Thymus (tissue), 11 donors: ENCODE measurements around the gene PGM3. TPM values are rescaled to one million over a fixed set of nuclear protein-coding genes. Genes with fewer than 3 reads are reported as not detected.

ENCODE experiments used
- DNase-seq, 9 donors: peaks; one replicate each; pipeline ENCODE4 v3.0.0-alpha.2; 2013; ENCODE audit warnings: low spot score in 9 of 9, low read depth in 6 of 9, missing footprints in 1 of 9
- H3K27ac ChIP-seq, 2 donors: one replicate each; pipeline ENCODE4 v1.5.1; 2013; ENCODE audit warnings: control low read depth in 1 of 2, low read depth in 1 of 2, low read length in 1 of 2, mild to moderate bottlenecking in 1 of 2, moderate library complexity in 1 of 2
- H3K27me3 ChIP-seq, 2 donors: one replicate each; pipeline ENCODE4 v1.5.1; 2013; ENCODE audit warnings: low read length in 1 of 2; ENCODE audit not compliant: control insufficient read depth in 2 of 2, insufficient read depth in 1 of 2
- H3K36me3 ChIP-seq, 2 donors: one replicate each; pipeline ENCODE4 v1.5.1; 2013; ENCODE audit warnings: low read length in 1 of 2, mild to moderate bottlenecking in 1 of 2, moderate library complexity in 1 of 2; ENCODE audit not compliant: control insufficient read depth in 2 of 2, insufficient read depth in 2 of 2
- H3K4me1 ChIP-seq, 2 donors: one replicate each; pipeline ENCODE4 v1.5.1; 2013; ENCODE audit warnings: low read length in 2 of 2; ENCODE audit not compliant: control insufficient read depth in 2 of 2, insufficient read depth in 2 of 2
- H3K4me3 ChIP-seq, 2 donors: one replicate each; pipeline ENCODE4 v1.5.1; 2013; ENCODE audit warnings: low read length in 2 of 2, control low read depth in 1 of 2, mild to moderate bottlenecking in 1 of 2
- H3K9me3 ChIP-seq, 2 donors: one replicate each; pipeline ENCODE4 v1.5.1; 2013; ENCODE audit warnings: low read length in 1 of 2, mild to moderate bottlenecking in 1 of 2; ENCODE audit not compliant: control insufficient read depth in 2 of 2, insufficient read depth in 1 of 2
- WGBS: extraction: QIAGEN DNeasy Blood & Tissue Kit; methylation state at CpG from one replicate; pipeline ENCODE4 v1.1.7; 2013; 5-methylcytosine and 5-hydroxymethylcytosine counted together
- polyA plus RNA-seq: library from polyadenylated mRNA; stranded (reverse); fragments of 200-250 nt; gene quantifications from one replicate; pipeline ENCODE4 v1.2.3, GENCODE V29; 2013
- total RNA-seq: library from RNA; stranded (reverse); fragments of 120-200 nt; gene quantifications from one replicate; pipeline ENCODE4 v1.2.4, GENCODE V29; 2013
- donor health status: healthy.

The PGM3 gene
- total and polyA plus RNA-seq, 2 donors, result 10.5 to 13.6 TPM

- no peaks in the 10 kb centered on the region for H3K4me1 ChIP-seq
- no peak overlapping the region for H3K27ac ChIP-seq
- peaks cover 18 to 51% of the 10 kb centered on the region in 2 donors for H3K36me3 ChIP-seq
- 98% methylated on average over 3 of the region's 3 CpGs for WGBS
- no peak for DNase-seq
- H3K27me3 ChIP-seq, result no peaks in the 10 kb centered on the region
- H3K4me3 ChIP-seq, result no peak overlapping the region
- H3K9me3 ChIP-seq, result no peaks in the 10 kb centered on the region
Measured at GRCh38 chr6:83132121-83132520, 60.9 kb downstream of the PGM3 start.

- WGBS, result 98% methylated on average over 2 of the region's 2 CpGs
- H3K4me3 ChIP-seq, result no peak overlapping the region
- no peaks in the 10 kb centered on the region for H3K4me1 ChIP-seq
- H3K27me3 ChIP-seq, result no peaks in the 10 kb centered on the region
- H3K27ac ChIP-seq, result no peak overlapping the region
- H3K36me3 ChIP-seq, result peaks cover 22 to 68% of the 10 kb centered on the region in 2 donors
- DNase-seq, result no peak
- no peaks in the 10 kb centered on the region for H3K9me3 ChIP-seq
Measured at GRCh38 chr6:83127976-83128375, 65.1 kb downstream of the PGM3 start.

- WGBS, result 98% methylated on average over 5 of the region's 5 CpGs
- no peaks in the 10 kb centered on the region for H3K27me3 ChIP-seq
- no peak overlapping the region for H3K27ac ChIP-seq
- H3K4me1 ChIP-seq, result no peaks in the 10 kb centered on the region
- DNase-seq, result no peak
- no peaks in the 10 kb centered on the region for H3K9me3 ChIP-seq
- no peak overlapping the region for H3K4me3 ChIP-seq
- peaks cover 22 to 68% of the 10 kb centered on the region in 2 donors for H3K36me3 ChIP-seq
Measured at GRCh38 chr6:83127258-83127657, 65.8 kb downstream of the PGM3 start.

GRCh38 chr6:83126807-83127206 is 66.3 kb downstream of the PGM3 start:
- 97% methylated on average over 5 of the region's 5 CpGs for WGBS
- DNase-seq, result no peak
- H3K9me3 ChIP-seq, result no peaks in the 10 kb centered on the region
- H3K27me3 ChIP-seq, result no peaks in the 10 kb centered on the region
- H3K4me3 ChIP-seq, result no peak overlapping the region
- H3K27ac ChIP-seq, result no peak overlapping the region
- no peaks in the 10 kb centered on the region for H3K4me1 ChIP-seq
- peaks cover 19 to 65% of the 10 kb centered on the region in 2 donors for H3K36me3 ChIP-seq

- 100% methylated on average over 2 of the region's 2 CpGs for WGBS
- H3K4me3 ChIP-seq, result no peak overlapping the region
- peaks cover 17 to 60% of the 10 kb centered on the region in 2 donors for H3K36me3 ChIP-seq
- no peak for DNase-seq
- no peaks in the 10 kb centered on the region for H3K4me1 ChIP-seq
- H3K27me3 ChIP-seq, result no peaks in the 10 kb centered on the region
- no peaks in the 10 kb centered on the region for H3K9me3 ChIP-seq
- no peak overlapping the region for H3K27ac ChIP-seq
Measured at GRCh38 chr6:83126223-83126622, 66.8 kb downstream of the PGM3 start.

- H3K9me3 ChIP-seq, result no peaks in the 10 kb centered on the region
- no peak overlapping the region for H3K27ac ChIP-seq
- H3K36me3 ChIP-seq, result peaks cover 17 to 59% of the 10 kb centered on the region in 2 donors
- no peak overlapping the region for H3K4me3 ChIP-seq
- H3K4me1 ChIP-seq, result no peaks in the 10 kb centered on the region
- H3K27me3 ChIP-seq, result no peaks in the 10 kb centered on the region
- DNase-seq, result no peak
Measured at GRCh38 chr6:83125425-83125824, 67.6 kb downstream of the PGM3 start.

GRCh38 chr6:83124553-83124952 is 68.5 kb downstream of the PGM3 start:
- Histone ChIP-seq H3K36me3 (peaks cover 13 to 54% of the 10 kb centered on the region in 2 donors), H3K27ac (no peak overlapping the region), H3K9me3 (no peaks in the 10 kb centered on the region), H3K4me1 (no peaks in the 10 kb centered on the region), H3K27me3 (no peaks in the 10 kb centered on the region), H3K4me3 (no peak overlapping the region)
- WGBS, result 98% methylated on average over 3 of the region's 3 CpGs
- no peak for DNase-seq

GRCh38 chr6:83119742-83120300 is 73.2 kb downstream of the PGM3 start:
- H3K36me3 ChIP-seq, result peaks cover 4 to 21% of the 10 kb centered on the region in 2 donors
- no peaks in the 10 kb centered on the region for H3K9me3 ChIP-seq
- H3K4me3 ChIP-seq, result no peak overlapping the region
- H3K4me1 ChIP-seq, result no peaks in the 10 kb centered on the region
- no peak overlapping the region for H3K27ac ChIP-seq
- DNase-seq, result no peak
- no peaks in the 10 kb centered on the region for H3K27me3 ChIP-seq
- WGBS, result 99% methylated on average over 2 of the region's 2 CpGs

- peaks cover 0 to 6% of the 10 kb centered on the region in 2 donors for H3K36me3 ChIP-seq
- 97% methylated on average over 1 of the region's 1 CpG for WGBS
- no peak overlapping the region for H3K4me3 ChIP-seq
- H3K9me3 ChIP-seq, result no peaks in the 10 kb centered on the region
- no peak for DNase-seq
- no peak overlapping the region for H3K27ac ChIP-seq
- H3K4me1 ChIP-seq, result no peaks in the 10 kb centered on the region
- H3K27me3 ChIP-seq, result no peaks in the 10 kb centered on the region
Measured at GRCh38 chr6:83117802-83118201, 75.3 kb downstream of the PGM3 start.
